ENCODE data around the gene CLHC1. TPM values are rescaled to one million over a fixed set of nuclear protein-coding genes. Genes with fewer than 3 reads are reported as not detected.
"Not testable (repeated sequence)": the region's sequence is repeated elsewhere in the genome, so short reads cannot be mapped to it uniquely, and the experiment has no call there.

The CLHC1 gene
- total RNA-seq, 1 experiment from 2014 or later = 5.4 TPM

DNA sequence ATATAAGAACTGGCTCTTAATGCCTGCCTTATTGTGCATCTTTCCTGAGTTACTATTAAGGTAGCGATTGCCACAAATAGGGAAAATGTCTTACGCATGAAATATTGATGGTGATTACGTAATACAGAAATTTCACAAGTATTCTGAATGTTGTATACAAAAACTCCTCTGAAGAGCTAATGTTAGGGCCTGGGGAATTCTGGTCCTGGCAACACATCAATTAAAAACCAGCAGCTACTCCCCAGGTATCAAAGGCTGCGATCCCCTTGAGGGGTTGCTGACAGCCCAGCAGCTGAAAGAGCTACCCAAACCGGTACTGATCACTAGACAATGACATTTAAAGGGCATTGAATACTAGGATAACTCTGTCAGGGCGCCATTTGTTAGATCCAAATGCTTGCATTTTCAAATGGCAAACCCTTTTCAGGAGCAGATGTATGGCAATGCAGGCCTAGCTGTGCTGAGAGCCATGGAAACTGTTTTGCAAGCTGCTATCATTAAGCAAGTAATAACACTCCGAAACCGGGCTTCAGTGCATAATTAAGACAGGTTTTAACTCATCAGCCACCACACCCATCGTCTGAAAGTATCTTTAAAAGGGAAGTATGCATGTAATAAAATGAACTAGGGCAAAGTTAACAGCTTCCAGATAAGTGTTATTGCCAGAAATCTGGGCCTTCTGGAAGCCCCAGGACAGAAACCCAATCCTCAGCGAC is 78.4 kb downstream of the CLHC1 start:
- no peak for DNase-seq (ENCODE audit: low read depth)

DNA sequence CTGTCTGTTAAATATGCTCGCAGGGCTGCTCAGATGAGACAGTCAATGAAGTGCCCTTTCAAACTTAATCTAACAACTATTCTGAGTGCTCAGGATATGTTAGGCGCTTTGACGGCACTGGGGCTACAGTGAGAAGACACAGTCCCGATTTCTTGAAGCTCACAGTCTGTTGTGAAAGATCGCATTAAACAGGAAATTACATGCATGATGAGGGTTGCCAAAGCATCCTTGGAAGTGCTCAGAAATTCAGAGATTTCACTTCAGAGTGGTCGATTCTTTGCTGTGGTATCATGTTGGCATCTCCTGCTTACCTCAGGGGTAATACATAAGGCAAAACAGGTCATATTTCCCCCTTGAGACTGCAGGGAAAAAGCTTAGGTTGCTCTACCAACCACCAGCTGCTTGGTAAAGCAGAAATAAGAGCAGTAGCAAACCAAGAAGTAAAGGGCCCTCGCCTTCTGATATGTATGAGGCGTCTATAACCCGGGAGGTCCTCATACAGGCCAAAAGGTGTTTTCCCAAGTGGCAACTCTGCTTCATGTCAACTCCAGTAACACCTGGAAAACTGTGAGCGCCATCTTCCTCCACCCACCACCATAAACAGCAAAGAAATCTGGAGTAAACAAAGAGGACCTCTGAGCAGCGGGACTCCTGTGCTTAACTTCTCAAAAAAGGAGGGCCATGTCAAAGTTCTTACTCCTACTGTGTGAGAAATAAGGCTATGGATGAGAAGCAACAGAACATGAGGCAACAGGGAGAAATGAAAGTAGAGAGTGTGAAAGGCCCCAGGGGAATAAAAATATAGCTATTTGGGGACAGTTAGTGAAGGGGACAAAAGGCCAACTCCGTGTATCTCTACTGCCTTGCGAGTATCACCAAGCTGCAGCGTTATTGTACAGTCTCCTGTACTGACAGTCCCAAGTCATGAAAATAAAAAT is 79.3 kb downstream of the CLHC1 start:
- DNase-seq (ENCODE audit: low read depth) = no peak

DNA sequence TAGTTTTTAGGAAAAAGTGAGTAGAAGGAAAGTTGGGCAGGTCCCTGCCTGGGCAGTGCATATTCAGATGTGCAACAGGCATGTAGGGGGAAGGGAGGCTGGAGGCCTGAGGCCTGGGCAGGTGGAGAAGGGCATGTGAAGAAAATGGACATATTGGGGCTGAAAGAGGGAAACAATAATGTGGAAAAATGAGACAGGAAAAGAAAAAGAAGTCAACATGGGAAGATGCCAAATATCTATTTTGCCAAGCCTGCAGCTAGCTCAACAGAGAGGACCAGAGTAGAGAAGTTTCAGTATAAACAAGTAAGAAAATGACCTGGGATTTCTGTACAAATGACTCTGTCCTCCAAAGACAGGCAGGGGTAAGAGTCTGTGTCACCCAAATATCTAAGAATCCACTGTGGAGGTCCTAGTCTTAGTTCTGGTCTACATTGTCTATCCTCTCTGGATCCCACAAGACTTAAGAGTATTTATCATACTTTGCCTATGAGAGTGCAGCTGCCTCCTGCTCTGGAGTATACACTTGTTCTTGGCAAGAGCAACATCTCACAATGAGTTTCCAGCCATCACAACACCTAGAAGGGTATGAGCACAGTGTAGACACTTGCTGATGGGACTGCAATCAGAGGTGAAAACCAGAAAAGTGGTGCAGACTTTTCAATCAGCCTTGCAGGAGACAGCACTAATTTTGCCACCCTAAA is 80.2 kb downstream of the CLHC1 start:
- DNase-seq (ENCODE audit: low read depth) = no peak

GRCh38 chr2:55150834-55151233 is 81.3 kb downstream of the CLHC1 start:
- DNase-seq (ENCODE audit: low read depth) = no peak

DNA sequence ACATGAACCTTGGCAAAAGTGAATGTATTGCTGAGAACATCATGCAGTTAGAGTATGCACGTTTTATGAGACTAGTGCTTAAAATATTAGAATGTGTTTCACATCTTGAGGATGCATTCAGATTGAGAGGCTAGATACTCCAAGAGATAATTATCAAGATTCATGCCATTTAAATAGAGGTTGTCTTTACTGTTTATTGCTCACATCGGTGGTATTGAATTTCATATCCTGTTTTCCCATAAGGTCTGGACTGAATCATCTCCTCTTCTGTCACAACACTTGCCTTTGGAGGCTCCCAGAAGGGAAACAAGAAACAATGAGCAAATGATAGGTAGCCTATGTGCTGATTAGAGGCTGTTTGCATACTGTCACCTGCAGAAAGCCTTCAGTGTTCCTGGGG is 83.8 kb downstream of the CLHC1 start:
- DNase-seq (ENCODE audit: low read depth) = peak; percentile 73

GRCh38 chr2:55147531-55147930 is 84.6 kb downstream of the CLHC1 start:
- DNase-seq (ENCODE audit: low read depth) = no peak

- no peak for DNase-seq (ENCODE audit: low read depth)
These were observed 85.1 kb downstream of the CLHC1 start for GRCh38 chr2:55147041-55147440.

DNA sequence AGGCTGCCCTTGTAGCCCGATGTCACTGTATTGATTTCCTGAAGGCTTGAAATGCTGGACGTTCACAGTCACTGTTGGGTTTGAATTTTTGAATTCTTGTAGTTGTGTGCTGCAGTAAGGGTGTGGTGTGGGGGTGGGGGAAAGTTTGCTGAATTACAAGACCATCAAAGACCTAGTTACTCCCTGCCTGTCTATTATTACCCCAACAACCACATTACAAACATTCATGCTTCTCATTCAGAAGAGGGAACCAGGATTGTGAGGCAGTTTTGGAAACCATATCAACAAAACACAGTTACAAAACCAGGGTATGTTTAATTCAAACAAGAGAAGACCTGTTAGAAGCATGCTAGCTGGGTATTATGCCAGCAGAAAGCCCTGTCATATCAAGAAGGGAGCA is 85.8 kb downstream of the CLHC1 start:
- no peak for DNase-seq (ENCODE audit: low read depth)

DNA sequence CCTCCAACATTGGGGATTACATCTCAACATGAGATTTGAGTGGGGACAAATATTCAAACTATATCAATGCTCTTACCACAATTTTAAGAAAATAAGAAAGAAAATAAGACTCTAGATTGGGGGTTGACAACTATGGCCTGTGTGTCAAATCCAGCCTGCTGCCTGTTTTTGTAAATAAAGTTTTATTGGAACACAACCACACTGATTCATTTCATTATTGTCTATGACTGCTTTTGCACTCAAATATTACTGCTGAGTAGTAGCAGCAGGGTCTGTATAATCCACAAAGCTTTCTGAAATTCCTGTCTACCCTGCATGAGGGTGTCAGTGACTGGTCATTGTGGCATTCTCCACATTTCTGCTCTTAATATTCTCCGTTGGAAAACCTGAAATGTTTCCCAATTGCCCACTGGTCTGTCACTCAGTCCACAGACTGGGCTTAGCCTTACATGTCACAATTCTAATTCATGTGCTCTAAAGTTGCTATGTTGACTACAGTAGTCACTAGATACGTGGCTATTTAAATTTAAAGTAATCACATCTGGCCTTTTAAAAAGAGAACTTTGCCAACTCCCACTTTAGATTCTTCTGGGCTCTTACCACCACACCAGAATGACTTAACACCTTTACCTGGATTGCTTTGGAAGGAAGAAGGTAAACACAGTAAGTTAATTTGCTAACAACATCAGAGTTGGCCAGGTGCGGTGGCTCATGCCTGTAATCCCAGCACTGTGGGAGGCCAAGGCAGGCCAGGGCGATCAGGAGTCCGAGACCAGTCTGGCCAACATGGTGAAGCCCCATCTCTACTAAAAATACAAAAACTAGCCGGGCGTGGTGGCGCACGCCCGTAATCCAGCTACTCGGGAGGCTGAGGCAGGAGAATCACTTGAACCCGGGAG is 86.9 kb downstream of the CLHC1 start:
- no peak for DNase-seq (ENCODE audit: low read depth)

- DNase-seq (ENCODE audit: low read depth) = not testable (repeated sequence)
These were observed 88.4 kb downstream of the CLHC1 start for GRCh38 chr2:55143706-55144105.

DNA sequence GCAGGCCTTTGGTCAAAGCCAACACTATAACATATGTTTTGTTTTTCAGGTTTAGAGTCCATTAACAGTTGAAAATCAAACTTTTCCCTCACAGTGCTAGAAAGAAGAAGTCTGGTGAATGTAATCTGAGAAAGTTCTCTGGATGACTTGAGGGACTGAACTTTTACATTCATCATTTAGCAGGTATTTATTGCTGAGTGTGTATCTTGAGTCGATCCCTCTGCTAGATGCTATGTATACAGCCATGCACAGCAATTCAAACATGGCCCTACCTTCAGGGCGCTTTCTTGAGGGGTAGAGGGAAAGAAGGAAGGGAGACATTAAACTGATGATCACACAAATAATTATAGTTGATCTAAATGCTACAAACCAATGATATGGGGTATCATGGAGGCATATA is 89.6 kb downstream of the CLHC1 start:
- DNase-seq (ENCODE audit: low read depth) = no peak

DNA sequence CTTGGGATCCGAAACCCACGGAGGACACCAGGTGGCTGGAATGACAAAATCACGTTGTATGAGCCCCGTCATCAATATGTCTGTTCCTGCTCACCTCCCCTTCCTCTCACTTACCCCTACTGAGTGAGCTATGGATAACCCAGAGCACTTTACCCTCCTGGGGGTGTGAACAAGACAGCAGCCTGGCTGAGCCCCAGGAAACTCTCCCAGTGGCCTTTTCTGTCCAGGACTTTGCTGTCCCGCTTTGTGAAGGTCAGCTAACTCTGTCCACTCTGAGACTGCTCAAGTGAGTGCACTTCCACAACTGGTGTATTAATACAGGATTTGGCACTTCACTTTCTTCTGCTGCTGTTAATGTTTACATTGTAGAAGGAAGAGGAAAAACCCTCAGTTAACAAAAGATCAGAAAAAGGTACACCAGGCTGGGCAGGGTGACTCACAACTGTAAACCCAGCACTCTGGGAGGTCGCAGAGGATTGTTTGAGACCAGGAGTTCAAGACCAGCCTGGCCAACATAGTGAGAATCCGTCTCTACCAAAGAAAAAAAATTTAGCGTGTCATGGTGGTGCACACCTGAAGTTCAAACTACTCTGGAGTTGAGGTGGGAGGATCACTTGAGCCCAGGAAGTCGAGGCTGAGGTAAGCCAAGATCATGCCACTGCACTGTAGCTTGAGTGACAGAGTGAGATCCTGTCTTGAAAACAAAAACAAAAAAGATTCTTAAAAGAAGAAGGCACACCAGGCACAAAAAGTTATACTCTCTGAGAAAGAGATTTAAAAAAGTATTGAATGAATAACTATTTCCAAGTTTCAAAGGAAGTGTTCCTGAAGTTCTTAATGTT is 90.3 kb downstream of the CLHC1 start:
- no peak for DNase-seq (ENCODE audit: low read depth)

GRCh38 chr2:55140316-55141219 is 91.5 kb downstream of the CLHC1 start:
- DNase-seq (ENCODE audit: low read depth) = no peak

DNA sequence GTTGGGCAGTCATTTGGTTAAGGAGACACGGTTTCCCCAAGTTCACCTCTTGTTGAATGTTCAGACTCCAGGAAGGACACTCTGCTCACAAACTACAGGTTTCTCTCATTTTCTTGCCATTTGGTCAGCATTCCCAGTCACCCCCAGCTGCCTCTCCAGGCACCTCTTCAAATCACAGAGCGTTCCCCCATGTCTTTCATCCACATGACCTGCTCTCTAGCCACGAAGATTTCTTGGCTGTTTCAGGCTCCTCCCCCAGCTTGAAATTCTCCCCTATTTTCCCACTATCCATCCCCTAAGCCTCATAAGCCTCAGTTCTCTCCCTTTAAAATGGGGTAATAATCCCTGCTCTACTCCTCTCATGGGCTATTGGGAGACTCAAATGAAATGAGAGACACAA is 92.8 kb downstream of the CLHC1 start:
- DNase-seq (ENCODE audit: low read depth) = no peak

DNA sequence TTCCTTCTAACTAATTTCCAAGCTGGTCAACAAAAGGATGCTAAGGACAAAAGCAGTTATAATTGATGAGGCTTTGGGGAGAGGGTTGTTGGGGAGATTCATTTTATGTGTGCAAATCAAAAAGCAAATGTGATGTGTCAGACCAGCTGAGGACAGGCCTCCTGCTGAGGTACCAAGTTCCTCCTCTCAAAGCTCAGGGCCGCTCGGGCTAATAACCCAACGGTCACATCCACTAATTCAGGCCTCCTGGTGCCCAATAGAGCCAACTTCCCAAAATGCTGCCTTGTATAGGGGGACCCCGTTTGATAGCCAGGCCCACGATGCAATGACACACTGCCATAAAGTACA is 93.2 kb downstream of the CLHC1 start:
- DNase-seq (ENCODE audit: low read depth) = no peak

DNA sequence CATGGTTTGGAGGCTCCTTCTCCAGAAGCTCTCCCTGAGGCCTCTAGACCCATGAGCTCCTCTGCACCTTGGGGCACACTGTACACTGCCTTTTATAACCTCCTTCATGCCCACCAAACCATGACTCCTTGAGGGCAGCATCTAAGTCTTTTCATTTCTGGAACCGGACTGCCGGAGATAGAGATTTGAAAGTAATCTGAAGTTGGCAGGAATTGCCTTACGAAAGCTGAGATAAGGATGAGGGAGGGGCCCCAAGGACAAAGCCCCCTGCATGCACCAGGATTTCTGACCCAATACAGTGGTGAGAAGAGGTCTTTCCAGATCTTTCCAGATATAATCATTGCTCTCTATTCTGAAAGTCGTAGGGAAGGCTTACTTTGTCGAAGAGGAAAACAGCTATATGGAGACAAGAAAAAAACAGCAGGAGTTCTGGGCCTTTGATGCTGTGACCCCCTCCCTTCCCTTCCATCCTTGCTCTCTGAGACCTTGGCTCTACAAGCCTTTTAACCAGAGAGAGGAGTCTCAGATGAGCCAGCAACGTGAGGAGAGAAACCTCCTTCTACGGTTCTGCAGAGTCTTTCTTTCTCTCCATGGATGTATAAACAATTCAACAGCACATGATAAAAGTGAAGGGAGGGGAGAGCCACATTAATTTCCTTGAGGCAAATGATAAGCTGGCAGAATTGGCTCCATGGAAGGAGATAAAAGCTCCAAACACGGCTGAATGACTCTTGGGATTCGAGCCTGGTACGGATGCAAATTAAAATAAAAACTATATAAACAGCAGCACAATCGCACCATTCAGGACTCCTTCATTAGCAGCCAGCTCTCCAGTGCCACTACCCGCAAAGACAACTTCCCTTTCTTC is 93.8 kb downstream of the CLHC1 start:
- DNase-seq (ENCODE audit: low read depth) = peak; percentile 32

GRCh38 chr2:55137024-55137958 is 94.8 kb downstream of the CLHC1 start:
- DNase-seq (ENCODE audit: low read depth) = no peak
